CMK (cell line): ENCODE results near the gene COLGALT1.

Experiments used
- DNase-seq: peaks from one replicate; pipeline ENCODE4 v3.0.0-alpha.2; 2010; ENCODE audit warnings: low read depth

Gene COLGALT1

DNA sequence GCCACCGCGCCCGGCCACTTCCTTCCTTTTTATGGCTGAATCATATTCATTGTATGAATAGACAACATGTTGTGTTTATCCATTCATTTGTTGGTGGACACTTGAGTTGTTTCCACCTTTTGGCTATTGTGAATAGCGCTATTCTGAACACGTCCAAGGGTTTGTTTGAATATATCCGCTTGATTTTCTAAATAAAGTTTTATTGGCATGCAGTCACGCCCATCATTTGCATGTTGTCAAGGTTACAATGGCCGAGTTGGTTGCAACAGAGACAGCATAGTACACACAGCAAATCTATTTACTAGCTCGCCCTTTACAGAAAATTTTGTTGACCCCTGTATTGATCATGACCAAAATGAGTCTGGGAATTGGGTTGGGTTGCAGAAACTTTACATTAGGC lies 43.5 kb downstream of the COLGALT1 start:
- DNase-seq = no peak

DNA sequence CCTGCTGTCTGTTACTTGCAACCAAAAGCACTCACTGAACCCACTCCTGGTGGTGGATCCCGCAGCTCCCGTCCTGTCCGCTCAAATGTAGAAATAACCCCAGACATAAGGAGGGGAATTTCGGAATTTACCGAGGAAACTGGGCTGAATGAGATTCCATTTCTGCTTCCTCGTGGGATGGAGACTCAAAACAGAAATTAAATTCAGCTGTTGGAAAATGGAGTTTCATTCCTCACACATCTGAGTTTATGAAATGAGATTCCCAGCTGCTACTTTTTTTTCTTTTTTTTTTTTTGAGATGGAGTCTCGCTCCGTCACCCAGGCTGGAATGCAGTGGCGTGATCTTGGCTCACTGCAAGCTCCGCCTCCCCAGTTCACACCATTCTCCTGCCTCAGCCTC lies 44.3 kb downstream of the COLGALT1 start:
- no peak for DNase-seq

DNA sequence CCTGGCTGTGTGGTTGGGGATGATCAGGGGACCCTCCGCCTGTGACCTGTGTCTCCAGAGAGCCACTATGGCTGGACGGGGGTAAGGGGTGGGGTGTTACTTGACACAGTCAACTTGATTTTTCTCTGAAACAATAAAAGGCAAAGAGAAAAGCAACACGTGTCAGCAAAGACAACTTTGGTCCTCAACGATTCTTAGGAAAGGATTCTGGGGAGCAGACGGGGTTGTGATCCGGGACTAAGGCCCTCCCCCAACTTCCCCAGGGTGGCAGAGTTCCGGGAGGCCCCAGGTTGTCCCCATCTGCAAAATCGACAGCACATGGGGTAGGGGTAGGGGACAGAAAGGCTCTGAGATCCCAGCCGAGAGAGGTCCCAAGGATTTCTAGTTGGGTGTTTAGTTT lies 46.2 kb downstream of the COLGALT1 start:
- no peak for DNase-seq

DNA sequence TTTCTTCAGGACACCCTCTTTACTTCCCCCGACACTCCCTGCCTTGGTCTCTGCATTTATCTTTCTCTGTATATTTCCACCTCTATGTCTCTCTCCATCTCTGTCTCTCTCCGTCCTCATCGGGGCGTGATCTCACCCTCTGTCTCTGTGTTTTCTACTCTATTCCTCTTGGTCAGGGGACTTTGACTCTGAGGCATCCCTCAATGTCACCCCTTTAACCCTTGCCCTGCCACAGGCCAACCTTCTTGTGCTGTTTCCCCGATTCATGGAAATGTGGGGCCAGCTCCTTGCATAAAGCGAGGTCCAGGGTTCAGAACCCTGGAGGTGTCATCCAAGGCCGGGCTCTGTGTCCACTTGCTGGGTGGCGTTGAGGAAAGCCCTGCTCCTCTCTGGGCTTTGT lies 46.8 kb downstream of the COLGALT1 start:
- no peak for DNase-seq

DNA sequence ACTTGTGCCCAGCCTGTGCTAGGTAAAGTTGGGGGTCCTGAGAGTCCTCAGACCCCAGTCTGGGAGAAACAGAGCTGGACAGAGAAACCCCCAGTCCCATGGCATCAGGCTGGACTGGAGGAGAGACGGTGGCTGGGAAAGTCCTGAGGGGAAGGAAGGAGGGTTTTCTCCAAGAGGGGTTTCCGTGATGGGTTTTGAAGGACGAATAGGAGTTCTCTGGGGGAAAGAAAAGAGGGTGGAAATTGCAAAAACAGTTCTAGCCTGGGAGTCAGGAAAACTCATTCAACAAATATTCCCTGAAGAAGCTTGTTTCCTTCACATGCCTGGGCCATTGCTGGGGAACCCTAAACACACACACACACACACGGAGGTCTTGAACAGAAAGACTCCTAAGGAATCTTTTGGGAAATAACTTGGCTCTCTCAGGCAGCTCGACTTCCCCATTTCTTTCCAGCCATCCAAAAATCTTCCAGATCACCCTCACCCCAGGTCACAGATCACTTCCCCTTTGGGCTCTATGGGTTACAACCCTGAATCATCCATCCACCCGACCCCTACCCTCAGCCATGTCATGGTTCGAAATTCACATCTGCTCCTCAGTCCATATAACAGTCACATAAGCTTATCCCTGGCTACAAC lies 47.5 kb downstream of the COLGALT1 start:
- no peak for DNase-seq

DNA sequence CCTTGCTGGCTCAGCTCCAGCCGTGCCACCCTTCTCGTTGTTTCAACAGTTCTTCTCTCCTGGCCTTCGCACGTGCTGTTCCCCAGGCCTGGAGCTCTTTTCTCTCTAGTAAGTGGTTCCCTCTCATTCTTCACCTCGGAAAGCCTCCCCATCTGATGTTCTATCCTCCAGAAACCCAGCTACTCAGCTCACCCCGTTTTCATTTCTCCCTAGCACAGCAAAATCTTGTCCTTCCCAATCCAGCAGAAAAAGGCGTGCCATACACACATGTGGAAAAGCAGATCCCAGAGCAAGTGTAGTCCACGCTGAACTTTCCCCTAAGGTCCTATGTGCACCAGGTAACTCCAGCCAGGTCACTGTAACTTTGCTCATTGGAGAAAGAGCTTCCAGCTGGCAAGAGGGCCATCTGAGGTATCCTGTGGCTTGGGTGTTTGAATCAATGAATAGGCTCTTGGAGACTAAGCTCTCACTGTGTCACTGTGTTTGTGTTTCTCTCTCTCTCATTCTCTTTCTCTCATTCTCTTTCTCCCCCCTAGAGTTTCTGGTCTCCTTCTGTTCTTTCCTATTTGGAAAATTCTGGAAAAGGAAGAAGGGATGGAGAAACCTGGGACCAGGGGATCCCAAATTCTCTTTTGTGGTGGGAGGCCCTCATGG lies 49.0 kb downstream of the COLGALT1 start:
- DNase-seq = no peak

DNA sequence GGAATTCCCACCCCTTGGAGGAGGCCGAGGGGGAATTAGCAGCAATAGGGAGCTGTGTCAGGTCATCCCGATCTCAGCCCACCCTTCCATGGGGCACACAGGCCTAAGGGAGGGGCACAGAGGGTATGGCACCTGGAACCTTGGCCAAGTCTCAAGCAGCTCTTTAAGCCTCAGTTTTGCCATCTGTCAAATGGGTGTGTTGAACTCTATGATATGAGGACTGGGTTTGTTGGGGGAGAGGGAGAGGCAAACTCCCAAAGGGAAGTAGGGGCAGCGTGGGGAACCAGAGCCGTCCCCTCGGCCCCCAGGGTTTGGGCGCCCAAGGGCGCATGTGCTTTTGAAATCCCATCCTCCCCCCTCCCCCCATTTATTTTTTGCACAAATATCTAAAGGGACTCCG lies 49.7 kb downstream of the COLGALT1 start:
- no peak for DNase-seq

DNA sequence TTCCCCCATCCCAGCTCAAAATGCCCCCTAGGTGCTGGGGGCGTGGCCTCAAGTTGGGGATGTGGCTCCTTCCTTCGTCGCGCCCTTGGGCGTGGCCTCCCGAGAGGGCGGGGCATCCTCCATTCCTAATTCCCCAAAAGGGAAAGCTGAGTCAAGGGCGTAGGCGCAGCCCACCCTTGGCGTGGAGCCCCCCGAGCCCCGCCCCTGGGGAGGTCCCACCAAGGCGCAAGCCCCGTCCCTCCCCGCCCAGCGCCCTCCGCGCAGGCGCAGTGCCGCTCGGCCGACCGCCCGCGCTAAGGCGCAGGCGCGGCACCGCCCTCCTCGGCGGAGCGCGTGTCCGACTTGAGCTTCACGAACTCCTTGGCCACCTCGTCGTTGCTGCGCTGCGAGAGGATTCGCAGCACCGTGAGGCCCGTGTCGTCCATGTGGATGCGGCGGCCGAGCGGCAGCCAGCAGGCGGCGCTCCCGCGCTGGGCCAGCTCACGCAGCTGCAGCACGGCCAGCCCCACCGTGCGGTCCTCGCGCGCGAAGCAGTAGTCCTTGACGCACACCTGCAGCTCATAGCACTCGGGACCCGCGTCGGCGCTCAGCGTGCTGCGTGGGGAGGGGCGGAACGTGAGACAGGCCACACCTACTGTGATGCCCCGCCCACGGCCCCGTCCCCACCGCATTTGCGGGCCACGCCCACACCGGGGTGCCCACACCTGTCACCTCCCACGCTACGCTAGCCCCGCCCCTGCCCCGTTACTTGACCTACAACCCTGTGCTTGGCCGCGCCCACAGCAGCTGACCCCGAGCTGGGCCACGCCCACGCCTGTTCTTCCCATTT lies 50.5 kb downstream of the COLGALT1 start:
- peak; percentile 77 for DNase-seq

DNA sequence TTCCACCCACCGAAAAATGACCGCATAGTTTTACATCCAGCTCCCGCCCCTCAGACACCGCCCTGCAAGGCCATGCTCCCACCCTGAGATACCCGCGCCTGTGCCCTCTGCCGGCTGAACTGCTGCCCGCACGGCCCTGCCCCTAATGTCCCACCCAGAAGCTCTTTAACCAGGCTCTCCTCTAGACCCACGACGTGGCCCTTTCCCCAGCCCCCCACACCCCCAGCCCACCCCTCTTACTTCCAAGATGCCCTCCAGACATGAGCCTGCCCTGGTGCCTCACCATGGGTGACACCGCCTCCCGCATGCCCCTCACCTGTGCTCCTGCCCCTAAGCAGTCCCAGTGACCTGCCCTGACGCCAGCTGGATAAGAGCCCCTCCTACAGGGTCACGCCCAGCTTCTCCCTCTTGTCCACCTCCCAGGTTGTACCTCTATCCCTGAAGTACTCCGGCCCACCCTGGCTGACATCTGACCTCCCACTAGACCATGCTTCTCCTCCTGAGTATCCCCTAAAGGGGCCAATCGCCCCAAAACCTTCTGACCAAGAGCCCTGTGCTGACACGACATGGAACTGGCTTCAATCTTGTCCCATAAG lies 51.2 kb downstream of the COLGALT1 start:
- no peak for DNase-seq

DNA sequence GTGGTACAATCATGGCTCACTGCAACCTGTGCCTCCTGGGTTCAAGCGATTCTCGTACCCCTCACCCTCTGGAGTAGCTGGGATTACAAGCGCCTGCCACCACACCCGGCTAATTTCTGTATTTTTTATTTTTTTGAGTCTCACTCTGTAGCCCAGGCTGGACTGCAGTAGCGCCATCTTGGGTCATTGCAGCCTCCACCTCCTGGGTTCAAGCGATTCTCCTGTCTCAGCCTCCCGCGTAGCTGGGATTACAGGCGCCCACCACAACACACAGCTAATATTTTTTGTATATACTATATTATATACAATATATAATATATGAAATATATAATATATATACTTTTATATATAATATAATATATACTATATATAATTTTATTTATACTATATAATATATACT lies 52.5 kb downstream of the COLGALT1 start:
- DNase-seq = no peak

DNA sequence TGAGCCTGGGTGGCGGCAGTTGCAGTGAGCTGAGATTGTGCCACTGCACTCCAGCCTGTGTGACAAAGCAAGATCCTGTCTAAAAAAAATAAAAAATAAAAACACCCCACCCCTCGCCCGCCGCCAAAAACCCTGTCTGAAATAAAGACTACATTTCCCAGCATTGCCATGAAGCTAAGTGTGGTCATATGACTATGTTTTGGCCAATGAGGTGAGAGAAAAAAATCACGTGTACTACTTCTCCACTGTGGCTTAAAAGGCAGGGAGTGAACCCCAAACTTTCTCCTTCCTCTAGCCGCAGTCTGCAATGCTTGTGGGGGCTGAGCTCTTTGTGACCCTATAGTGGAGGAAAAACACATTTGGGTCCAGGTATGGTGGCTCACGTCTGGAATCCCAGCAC lies 54.9 kb downstream of the COLGALT1 start:
- DNase-seq = no peak

DNA sequence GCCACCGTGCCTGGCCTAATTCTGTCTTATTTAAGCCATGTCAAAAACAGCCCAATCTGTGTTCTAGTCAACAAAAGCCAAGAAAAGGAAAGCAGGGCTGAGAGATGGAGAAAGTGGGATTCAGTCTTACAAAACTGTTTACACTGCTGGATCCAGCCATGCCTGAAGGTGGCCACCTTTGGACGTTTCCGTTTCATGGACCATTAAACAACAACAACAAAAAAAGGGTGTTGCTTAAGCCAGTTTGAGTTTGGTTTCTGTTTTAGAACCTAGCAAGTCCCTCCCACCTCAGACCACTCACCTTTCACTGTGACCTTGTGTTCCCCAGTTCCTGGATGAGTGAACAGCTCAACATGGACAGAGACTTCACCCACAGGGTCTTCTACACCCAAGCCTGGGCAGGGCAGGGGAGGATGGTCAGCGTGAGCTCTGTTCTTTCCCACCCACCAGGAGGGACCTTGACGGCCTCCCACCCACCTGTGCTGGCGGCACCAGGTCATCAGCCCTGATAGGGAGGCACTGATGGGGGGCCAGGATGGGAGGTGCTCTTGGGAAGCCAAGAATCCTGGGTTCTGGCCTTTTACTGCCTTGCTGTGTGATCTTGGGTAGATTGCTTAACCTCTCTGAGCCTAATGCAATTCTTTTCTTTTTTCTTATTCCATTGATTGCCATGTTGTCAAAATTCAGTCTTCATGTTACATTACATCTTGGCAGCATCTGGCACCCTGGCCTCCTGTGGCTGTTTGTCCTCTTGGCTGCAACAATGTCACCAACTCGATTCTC lies 56.2 kb downstream of the COLGALT1 start:
- no peak for DNase-seq

DNA sequence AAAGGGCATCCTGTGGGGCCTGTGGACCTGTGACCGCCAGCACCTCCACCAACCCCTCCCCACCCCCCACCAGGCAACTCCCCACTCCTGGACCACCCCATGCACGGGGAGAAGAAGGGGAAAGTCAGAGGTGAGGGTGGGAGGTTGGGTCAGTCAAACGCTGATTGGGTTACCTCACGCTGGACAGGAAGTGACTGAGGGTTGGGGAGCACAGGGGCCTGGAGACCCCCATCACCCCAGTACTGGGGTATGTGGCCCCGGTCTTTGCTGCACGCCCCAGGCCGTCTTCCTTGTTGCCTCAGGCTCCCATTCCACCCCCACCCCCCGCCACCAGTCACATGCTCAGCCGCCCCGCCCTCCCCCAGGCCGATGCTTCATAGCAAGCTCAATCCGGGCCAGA lies 59.0 kb downstream of the COLGALT1 start:
- no peak for DNase-seq

DNA sequence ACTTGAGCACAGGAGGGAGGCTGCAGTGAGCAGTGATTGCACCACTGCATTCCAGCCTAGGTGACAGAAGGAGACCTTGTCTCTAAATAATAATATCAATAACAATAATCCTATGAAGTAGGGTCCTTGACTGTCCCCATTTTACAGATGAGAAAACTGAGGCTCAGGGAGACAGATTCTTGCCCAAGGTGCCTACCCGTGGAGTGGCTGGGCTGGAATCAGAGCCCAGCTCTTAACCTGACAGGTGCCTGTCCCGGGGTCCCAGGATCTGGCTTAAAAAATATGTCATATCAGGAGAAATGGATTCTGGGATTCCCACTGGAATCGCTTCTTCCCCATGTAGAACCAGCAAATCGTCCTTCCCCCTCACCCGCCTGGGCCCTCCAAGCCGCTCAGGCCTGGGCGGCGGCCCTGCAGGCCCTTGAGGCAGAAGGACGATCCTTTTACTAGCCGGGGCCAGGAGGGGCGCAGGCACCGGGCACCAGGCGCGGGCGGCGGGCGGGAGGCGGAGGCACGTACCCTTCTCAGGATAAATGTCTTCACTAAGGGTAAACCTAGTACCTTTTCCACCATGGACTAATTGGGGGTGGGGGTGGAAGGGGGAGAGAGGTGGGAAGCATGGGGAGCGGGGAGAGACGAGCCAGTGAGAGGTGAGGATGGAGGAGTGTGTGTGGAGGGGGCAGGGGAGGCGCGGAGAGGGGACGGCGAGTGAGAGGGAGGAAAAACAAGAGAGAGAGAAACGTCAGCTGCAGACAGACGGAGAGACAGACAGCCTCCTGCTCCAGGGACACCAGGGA lies 60.6 kb downstream of the COLGALT1 start:
- DNase-seq = no peak

DNA sequence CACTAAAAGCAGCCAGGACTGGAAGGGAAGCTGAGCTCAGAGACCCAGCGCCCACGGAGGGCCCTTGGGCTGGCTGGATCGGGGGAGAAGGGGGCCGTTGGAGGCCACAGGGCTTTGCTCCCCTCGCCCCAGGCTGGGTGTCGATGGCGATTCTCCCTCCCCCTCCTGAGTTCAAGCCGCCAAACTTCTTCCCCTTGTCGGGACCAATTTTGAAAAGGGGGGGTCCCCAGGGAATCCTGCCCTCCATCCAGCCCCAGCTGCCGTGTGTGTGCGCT lies 61.2 kb downstream of the COLGALT1 start:
- DNase-seq = no peak

DNA sequence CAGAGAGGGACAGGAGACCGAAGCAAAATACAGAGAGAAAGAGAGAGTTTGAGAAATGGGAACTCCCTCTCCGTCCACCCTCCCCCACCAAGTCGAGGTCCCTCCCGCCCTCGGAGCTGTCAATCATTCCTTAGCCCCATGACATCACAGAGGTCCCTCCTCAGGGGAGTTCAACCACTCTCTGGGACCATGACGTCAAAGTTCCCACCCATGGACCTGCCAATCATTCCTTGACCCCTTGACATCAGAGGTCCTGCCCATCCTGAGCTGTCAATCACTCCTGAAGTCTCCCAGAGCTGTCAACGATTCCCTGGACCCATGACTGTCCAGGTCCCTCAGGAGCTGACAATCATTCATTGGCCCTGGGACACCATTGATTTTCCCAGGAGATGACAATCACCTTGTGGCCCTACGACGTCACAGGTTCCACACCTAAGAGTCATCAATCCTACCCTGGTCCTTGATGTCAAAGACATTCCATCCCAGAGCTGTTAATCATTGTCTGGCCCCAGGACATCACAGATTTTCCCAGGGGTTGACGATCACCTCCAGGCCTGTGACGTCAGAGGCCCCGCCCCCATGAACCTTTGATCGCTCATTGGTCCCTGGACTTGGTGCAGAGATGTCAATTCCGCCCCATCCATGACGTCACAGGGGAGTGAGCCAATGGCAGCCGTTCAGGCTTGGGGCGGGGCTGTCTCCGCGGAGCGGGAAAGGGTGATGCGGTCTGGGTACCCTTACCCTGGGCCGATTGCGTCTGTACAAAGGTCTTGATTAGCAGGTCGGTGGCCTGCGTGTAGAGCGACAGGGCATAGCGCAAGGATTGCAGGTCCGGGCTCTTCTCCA lies 61.7 kb downstream of the COLGALT1 start:
- DNase-seq = no peak

DNA sequence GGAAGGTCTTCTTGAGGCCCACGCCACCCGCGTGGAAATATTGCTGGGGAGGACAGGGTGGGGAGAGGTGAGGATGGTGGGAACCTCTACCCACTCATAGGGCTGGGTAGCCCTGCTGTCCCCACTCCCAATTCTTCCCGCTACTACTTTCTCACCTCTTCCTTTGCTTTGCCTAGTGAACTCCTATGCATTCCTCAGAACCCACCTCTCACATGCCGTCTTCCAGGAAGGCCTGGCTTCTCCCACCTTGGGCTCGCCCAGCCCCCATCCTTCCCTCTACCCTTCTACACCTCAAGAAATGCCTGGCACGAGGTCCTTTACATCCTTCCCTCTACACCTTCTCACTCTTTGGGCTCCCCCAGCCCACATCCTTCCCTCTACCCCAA lies 62.4 kb downstream of the COLGALT1 start:
- DNase-seq = no peak

DNA sequence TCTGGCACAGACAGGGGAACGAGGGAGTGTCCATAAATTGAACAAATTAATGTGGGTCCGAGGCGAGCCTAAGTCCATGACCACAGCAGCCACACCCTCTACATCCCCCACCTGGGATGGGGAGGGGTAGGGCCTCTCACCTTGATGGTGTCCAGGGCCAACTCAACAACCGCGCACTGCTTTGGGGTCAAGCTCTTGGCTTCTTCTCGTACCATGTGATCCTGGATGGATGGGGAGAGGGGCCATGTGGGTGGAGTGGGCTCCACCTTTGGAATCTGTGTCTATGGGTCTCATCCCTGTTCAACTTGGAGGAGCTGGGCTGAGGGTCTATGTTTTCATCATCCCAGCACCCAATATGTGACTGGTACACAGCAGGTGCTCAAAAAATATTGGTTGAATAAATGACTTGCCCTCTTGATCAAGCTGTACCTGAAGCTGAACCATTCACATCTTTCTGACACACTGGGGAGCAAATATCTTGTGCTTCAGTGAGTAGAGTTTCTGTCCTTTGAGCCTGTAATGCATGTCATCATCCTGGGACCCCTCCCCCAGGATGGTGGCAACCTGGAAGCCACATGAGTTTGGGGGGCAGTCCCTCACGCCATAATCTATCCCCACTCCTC lies 62.9 kb downstream of the COLGALT1 start:
- no peak for DNase-seq

DNA sequence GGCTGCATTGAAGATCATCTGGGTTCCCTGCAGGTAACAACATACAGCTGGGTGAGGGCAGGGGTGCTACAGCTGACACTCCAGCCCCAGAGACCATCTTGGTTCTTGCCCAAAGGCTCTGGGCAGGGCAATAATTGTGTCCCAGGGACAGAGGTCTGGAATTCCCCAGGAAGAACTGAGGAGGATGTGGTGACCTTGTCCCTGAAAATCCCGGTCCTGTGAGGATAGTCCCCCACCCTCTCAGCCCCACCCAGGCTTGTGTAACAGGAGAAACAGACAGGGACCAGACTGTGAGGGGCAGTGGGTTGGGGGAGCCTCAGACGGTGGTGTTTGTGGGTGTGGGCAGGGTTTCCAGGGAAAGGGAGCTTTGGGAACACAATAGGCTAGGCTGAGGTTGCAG lies 63.5 kb downstream of the COLGALT1 start:
- DNase-seq = no peak

DNA sequence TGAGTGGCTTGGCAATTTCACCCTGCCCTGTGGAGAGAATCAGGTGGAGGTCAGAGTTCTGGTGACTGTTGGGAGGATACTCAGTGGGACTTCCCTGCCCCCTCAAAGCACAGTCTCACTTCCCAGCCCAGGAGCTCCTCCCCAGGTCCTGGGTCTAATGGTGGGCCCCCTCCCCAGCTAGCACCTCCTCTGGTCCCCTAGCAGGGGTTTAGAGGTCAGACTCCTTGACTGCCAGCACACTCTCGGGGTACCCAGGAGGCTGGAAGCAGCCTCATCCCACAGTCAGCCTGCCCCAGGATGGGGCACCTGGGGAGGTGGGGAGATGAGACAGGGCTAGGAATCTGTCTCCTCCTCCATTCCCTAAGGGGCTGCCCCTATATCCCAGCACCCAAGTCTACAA lies 65.2 kb downstream of the COLGALT1 start:
- DNase-seq = no peak
